GM23338 (cell line): ENCODE measurements around the gene XXYLT1. TPM values are rescaled to one million over a fixed set of nuclear protein-coding genes. Genes with fewer than 3 reads are reported as not detected.

ENCODE experiments used
- ATAC-seq: fragments of 200-7000 bp; cut with Tn5 transposase; 3 replicates; pipeline ENCODE4 v1.9.1; 2020
- DNase-seq: peaks from one replicate; pipeline ENCODE4 v3.0.0-alpha.2; 2015; ENCODE audit warnings: low spot score
- H2AFZ ChIP-seq: fragments of 200-600 bp; sonication (generic); 2 replicates; pipeline ENCODE4 v1.8.0; 2016; ENCODE audit warnings: antibody characterized with exemption, mild to moderate bottlenecking, moderate library complexity
- H3F3A ChIP-seq: fragments of 200-600 bp; sonication (generic); replicated peaks from 2 replicates; pipeline ENCODE4 v1.8.0; 2017; ENCODE audit warnings: antibody characterized with exemption, mixed run types, low read depth
- H3K27ac ChIP-seq: fragments of 200-600 bp; sonication (generic); 2 replicates; pipeline ENCODE4 v1.6.1; 2016; ENCODE audit warnings: low read depth
- H3K27me3 ChIP-seq: fragments of 200-600 bp; sonication (generic); 2 replicates; pipeline ENCODE4 v1.8.0; 2016; ENCODE audit warnings: mild to moderate bottlenecking, mixed run types, moderate library complexity; ENCODE audit not compliant: insufficient read depth
- H3K36me3 ChIP-seq: fragments of 200-600 bp; sonication (generic); 2 replicates; pipeline ENCODE4 v1.8.0; 2016; ENCODE audit warnings: mild to moderate bottlenecking; ENCODE audit not compliant: insufficient read depth
- H3K4me1 ChIP-seq: fragments of 200-600 bp; sonication (generic); 2 replicates; pipeline ENCODE4 v1.8.0; 2016; ENCODE audit warnings: mild to moderate bottlenecking, moderate library complexity; ENCODE audit not compliant: insufficient read depth
- H3K4me2 ChIP-seq: fragments of 200-600 bp; sonication (generic); 2 replicates; pipeline ENCODE4 v1.7.1; 2017; ENCODE audit warnings: mixed run types
- H3K4me3 ChIP-seq: fragments of 200-600 bp; sonication (generic); 2 replicates; pipeline ENCODE4 v1.6.1; 2016; ENCODE audit warnings: mixed run types
- H3K79me2 ChIP-seq: fragments of 200-600 bp; sonication (generic); replicated peaks from 2 replicates; pipeline ENCODE4 v1.8.0; 2017; ENCODE audit warnings: mild to moderate bottlenecking; ENCODE audit not compliant: insufficient read depth
- H3K9me2 ChIP-seq: fragments of 200-600 bp; sonication (generic); 2 replicates; pipeline ENCODE4 v1.8.0; 2017; ENCODE audit not compliant: insufficient read depth
- H4K20me1 ChIP-seq: fragments of 200-600 bp; sonication (generic); replicated peaks from 2 replicates; pipeline ENCODE4 v1.8.0; 2017; ENCODE audit warnings: mild to moderate bottlenecking; ENCODE audit not compliant: insufficient read depth
- H3K27ac Mint-ChIP-seq: 2 replicates; pipeline ENCODE4 v1.8.0; 2020; ENCODE audit warnings: inconsistent platforms, mild to moderate bottlenecking, moderate library complexity, mixed read lengths
- H3K27me3 Mint-ChIP-seq: 3 replicates; pipeline ENCODE4 v1.8.0; 2022; ENCODE audit warnings: low read depth, mild to moderate bottlenecking, moderate library complexity, mixed read lengths, inconsistent platforms; ENCODE audit not compliant: insufficient read depth, poor library complexity
- H3K36me3 Mint-ChIP-seq: 3 replicates; pipeline ENCODE4 v1.8.0; 2021; ENCODE audit warnings: low read depth, mild to moderate bottlenecking, inconsistent platforms, moderate library complexity, mixed read lengths
- H3K4me1 Mint-ChIP-seq: 3 replicates; pipeline ENCODE4 v1.8.0; 2020; ENCODE audit warnings: mild to moderate bottlenecking, inconsistent platforms, mixed read lengths
- H3K4me3 Mint-ChIP-seq: 3 replicates; pipeline ENCODE4 v1.8.0; 2021; ENCODE audit warnings: moderate library complexity, mild to moderate bottlenecking, inconsistent platforms, mixed read lengths
- H3K9me3 Mint-ChIP-seq: 3 replicates; pipeline ENCODE4 v1.8.0; 2020; ENCODE audit warnings: moderate library complexity, mild to moderate bottlenecking, inconsistent platforms, mixed read lengths
- CREB1 ChIP-seq: fragments of 250-450 bp; sonication (Bioruptor Pico); IDR thresholded peaks from 2 replicates; pipeline ENCODE4 v1.5.0; 2020; ENCODE audit warnings: low read depth, mild to moderate bottlenecking, moderate library complexity
- CTCF ChIP-seq, 2 experiments: fragments of 200-600 bp in 1 of 2; sonication (generic) in 1 of 2; conservative IDR thresholded peaks; 2 replicates each; pipeline versions ENCODE4 v1.5.1 to v1.6.1; 2016 to 2017; ENCODE audit warnings: antibody characterized with exemption in 2 of 2, low read depth in 2 of 2, mild to moderate bottlenecking in 2 of 2, moderate library complexity in 1 of 2
- JUNB ChIP-seq: IDR thresholded peaks from one replicate; pipeline ENCODE4 v1.6.1; 2016; ENCODE audit warnings: antibody characterized with exemption; ENCODE audit not compliant: unreplicated experiment
- ZNF331 ChIP-seq: fragments of 250-450 bp; sonication (Bioruptor Pico); IDR thresholded peaks from 2 replicates; pipeline ENCODE4 v1.5.0; 2020; ENCODE audit warnings: low read depth, mild to moderate bottlenecking, moderate library complexity
- ZNF462 ChIP-seq: fragments of 250-450 bp; sonication (Bioruptor Pico); IDR thresholded peaks from 2 replicates; pipeline ENCODE4 v1.5.0; 2020; ENCODE audit warnings: mild to moderate bottlenecking, moderate library complexity
- polyA plus RNA-seq: library from polyadenylated mRNA; unstranded; fragments of >200 nt; fragmentation: Nextera tagmentation; extraction: Ambion mirVana; gene quantifications from 2 replicates; pipeline ENCODE4 v1.2.1, GENCODE V29; 2016
- total RNA-seq: library from RNA; depleted of rRNA; stranded (reverse); fragments of >200 nt; shearing (Covaris generic); gene quantifications from 2 replicates; pipeline ENCODE4 v1.2.3, GENCODE V29; 2014
- TF ChIP-seq, protein P1 (sequence below): IDR thresholded peaks from one replicate; pipeline ENCODE4 v1.6.1; 2018; ENCODE audit warnings: antibody characterized with exemption; ENCODE audit not compliant: unreplicated experiment

Gene XXYLT1
- total and polyA plus RNA-seq, 2 experiments from 2014 or later: 13.5 to 34.8 TPM

- no peaks in the 10 kb centered on the region for H4K20me1 ChIP-seq
- no peak overlapping the region for H3K27ac ChIP-seq
- H3K4me3 ChIP-seq: no peak overlapping the region
- H3K4me1 ChIP-seq: peaks cover 10% of the 10 kb centered on the region; the same call in 1 of the 2 replicates
- H3K9me2 ChIP-seq: no peaks in the 10 kb centered on the region
- no peaks in the 10 kb centered on the region for H3K27me3 ChIP-seq
- Mint-ChIP-seq H3K9me3 (no peaks in the 10 kb centered on the region), H3K36me3 (no peaks in the 10 kb centered on the region), H3K4me3 (no peak overlapping the region), H3K4me1 (peaks cover 46% of the 10 kb centered on the region), H3K27me3 (peaks cover 16% of the 10 kb centered on the region), H3K27ac (no peak overlapping the region)
- H2AFZ ChIP-seq: no peak overlapping the region
- ATAC-seq: peak; percentile 21
- DNase-seq: peak; percentile 30
- H3F3A ChIP-seq: no peaks in the 10 kb centered on the region
- no peaks in the 10 kb centered on the region for H3K36me3 ChIP-seq
- no peak overlapping the region for H3K4me2 ChIP-seq
- no peaks in the 10 kb centered on the region for H3K79me2 ChIP-seq
- TF ChIP-seq ZNF331 (CRISPR knock-in tag): no peak
- TF ChIP-seq CREB1 (CRISPR knock-in tag): no peak
- TF ChIP-seq, protein P1, sequence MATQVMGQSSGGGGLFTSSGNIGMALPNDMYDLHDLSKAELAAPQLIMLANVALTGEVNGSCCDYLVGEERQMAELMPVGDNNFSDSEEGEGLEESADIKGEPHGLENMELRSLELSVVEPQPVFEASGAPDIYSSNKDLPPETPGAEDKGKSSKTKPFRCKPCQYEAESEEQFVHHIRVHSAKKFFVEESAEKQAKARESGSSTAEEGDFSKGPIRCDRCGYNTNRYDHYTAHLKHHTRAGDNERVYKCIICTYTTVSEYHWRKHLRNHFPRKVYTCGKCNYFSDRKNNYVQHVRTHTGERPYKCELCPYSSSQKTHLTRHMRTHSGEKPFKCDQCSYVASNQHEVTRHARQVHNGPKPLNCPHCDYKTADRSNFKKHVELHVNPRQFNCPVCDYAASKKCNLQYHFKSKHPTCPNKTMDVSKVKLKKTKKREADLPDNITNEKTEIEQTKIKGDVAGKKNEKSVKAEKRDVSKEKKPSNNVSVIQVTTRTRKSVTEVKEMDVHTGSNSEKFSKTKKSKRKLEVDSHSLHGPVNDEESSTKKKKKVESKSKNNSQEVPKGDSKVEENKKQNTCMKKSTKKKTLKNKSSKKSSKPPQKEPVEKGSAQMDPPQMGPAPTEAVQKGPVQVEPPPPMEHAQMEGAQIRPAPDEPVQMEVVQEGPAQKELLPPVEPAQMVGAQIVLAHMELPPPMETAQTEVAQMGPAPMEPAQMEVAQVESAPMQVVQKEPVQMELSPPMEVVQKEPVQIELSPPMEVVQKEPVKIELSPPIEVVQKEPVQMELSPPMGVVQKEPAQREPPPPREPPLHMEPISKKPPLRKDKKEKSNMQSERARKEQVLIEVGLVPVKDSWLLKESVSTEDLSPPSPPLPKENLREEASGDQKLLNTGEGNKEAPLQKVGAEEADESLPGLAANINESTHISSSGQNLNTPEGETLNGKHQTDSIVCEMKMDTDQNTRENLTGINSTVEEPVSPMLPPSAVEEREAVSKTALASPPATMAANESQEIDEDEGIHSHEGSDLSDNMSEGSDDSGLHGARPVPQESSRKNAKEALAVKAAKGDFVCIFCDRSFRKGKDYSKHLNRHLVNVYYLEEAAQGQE: no peak
- no peak for TF ChIP-seq JUNB
Measured at GRCh38 chr3:195080571-195081151, 190.3 kb downstream of the XXYLT1 start.

GRCh38 chr3:195080125-195080524 lies 190.8 kb downstream of the XXYLT1 start:
- Mint-ChIP-seq H3K36me3 (no peaks in the 10 kb centered on the region), H3K4me3 (no peak overlapping the region), H3K9me3 (no peaks in the 10 kb centered on the region), H3K27ac (no peak overlapping the region), H3K27me3 (peaks cover 16% of the 10 kb centered on the region), H3K4me1 (peaks cover 46% of the 10 kb centered on the region)
- H3K27ac ChIP-seq: no peak overlapping the region
- H3K4me1 ChIP-seq: peaks cover 10% of the 10 kb centered on the region; the same call in 1 of the 2 replicates
- no peak overlapping the region for H3K4me2 ChIP-seq
- H4K20me1 ChIP-seq: no peaks in the 10 kb centered on the region
- H3K4me3 ChIP-seq: no peak overlapping the region
- ATAC-seq (peak; percentile 10; the same call in 1 of the 3 replicates), DNase-seq (no peak)
- no peaks in the 10 kb centered on the region for H3K36me3 ChIP-seq
- no peaks in the 10 kb centered on the region for H3K9me2 ChIP-seq
- TF ChIP-seq CTCF (conservative IDR thresholded peaks at IDR 0.05; ENCODE audit: low read depth in 2 of 2) (no peak), ZNF462 (CRISPR knock-in tag) (no peak)
- H3K79me2 ChIP-seq: no peaks in the 10 kb centered on the region
- no peaks in the 10 kb centered on the region for H3K27me3 ChIP-seq
- no peak overlapping the region for H2AFZ ChIP-seq
- H3F3A ChIP-seq: no peaks in the 10 kb centered on the region
